ENCODE data around the gene FBXO11. TPM values are rescaled to one million over a fixed set of nuclear protein-coding genes. Genes with fewer than 3 reads are reported as not detected.

FBXO11 gene
- total and polyA plus RNA-seq, 11 donors: 19.7 to 52.4 (median 33.2) TPM

DNA sequence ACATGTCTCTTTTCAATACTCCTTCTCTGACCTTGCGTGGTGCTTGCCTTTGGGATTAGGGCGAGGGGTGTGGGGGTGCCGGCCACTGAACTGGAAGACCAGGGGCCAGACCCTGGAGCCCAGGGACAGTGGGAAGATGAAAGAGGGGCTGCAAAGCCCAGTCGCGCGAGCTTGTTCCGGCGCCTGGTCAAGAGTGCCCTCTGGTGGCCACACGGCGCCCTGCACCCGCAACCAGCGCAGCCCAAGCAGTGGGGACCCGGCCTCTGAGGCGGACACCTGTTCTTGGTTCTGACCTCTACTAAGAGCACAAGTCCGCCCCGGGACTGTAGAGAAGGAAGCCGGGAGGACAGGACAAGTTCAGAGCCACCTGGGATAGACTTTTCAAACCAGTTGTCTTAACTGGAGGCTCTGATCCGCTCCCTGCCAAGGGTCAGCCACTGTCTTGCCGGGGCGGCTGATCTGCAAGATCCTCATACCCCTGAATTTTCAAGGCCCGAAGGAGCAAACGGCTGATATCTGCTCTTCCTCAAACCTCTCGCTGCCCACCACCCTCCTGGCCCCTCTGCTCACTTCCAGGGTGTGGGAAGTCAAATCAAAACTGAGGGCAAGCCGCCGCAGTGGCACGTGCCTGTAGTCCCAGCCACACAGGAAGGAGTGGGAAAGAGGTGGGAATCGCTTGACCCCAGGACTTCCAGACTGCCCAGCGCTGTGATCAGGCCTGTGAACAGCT, 138.3 kb downstream of the FBXO11 start:
- Histone ChIP-seq H3K9me3 (peaks cover 0 to 7% (median 0%) of the 10 kb centered on the region in 12 donors), H3K36me3 (no peaks in the 10 kb centered on the region), H3K27ac (no peak overlapping the region), H3K4me1 (peaks cover 0 to 7% (median 0%) of the 10 kb centered on the region in 12 donors), H3K4me3 (no peak overlapping the region), H3K27me3 (peaks cover 0 to 6% (median 0%) of the 10 kb centered on the region in 9 donors)
- intact Hi-C loops (cut with DNase I): loop anchor here (1.0 to 10.0 kb wide), 11 partner anchors 243 to 433 kb away; no protein-coding TSS in a partner anchor
- 27 to 31% (median 28%) methylated on average over 25 to 28 of the region's 28 CpGs for WGBS, 4 donors
- ATAC-seq (peak in 3 of 4 donors; percentile 82 to 87 (median 82)), DNase-seq (peak; percentile 42 to 86 (median 57))
- no peak for TF ChIP-seq POLR2A (IDR thresholded peaks at IDR 0.05)
- TF ChIP-seq, protein P1, sequence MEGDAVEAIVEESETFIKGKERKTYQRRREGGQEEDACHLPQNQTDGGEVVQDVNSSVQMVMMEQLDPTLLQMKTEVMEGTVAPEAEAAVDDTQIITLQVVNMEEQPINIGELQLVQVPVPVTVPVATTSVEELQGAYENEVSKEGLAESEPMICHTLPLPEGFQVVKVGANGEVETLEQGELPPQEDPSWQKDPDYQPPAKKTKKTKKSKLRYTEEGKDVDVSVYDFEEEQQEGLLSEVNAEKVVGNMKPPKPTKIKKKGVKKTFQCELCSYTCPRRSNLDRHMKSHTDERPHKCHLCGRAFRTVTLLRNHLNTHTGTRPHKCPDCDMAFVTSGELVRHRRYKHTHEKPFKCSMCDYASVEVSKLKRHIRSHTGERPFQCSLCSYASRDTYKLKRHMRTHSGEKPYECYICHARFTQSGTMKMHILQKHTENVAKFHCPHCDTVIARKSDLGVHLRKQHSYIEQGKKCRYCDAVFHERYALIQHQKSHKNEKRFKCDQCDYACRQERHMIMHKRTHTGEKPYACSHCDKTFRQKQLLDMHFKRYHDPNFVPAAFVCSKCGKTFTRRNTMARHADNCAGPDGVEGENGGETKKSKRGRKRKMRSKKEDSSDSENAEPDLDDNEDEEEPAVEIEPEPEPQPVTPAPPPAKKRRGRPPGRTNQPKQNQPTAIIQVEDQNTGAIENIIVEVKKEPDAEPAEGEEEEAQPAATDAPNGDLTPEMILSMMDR (IDR thresholded peaks at IDR 0.05): peak; percentile 96 to 100 (median 99)

GRCh38 chr2:47767497-47767844, 138.8 kb downstream of the FBXO11 start:
- 48 to 53% (median 49%) methylated on average over 3 of the region's 3 CpGs for WGBS, 4 donors
- intact Hi-C loops (cut with DNase I): loop anchor here in 7 of 10 donors (2.0 to 10.0 kb wide), 8 partner anchors 243 to 433 kb away; no protein-coding TSS in a partner anchor

DNA sequence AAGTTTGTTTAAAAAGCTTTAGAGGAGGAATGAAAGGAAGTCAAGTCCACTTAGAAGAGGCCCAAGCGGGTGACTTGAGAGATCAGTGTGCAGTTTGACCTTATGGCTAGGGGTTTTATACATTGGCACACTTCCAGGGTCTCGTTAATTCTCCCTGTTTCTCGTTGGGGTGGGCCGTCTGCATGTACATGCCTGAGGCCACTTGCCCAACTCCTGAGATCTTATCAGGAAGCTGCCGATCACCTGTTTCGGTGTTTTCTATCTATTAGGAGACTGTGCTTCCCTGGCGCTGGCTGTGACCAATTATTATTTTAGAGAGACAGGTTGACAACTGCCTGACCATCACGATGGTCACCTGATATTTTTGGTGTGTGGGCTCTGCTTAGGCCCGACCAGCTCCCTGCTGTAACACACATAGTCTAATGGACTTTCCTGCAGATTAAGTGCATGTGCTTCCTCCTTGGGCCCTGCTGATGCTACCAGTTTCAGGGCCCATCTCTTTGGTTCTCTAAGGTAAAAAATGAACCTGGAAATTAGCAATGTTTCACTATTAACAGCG, 154.4 kb downstream of the FBXO11 start:
- ATAC-seq (no peak), DNase-seq (no peak)
- intact Hi-C loops (cut with DNase I): no loop called here
- H3K9me3 ChIP-seq: peaks cover 0 to 14% (median 0%) of the 10 kb centered on the region in 12 donors
- WGBS, 4 donors: 67 to 71% (median 70%) methylated on average over 10 of the region's 10 CpGs
- H3K4me1 ChIP-seq: peaks cover 0 to 19% (median 0%) of the 10 kb centered on the region in 12 donors
- no peak overlapping the region for H3K4me3 ChIP-seq
- H3K36me3 ChIP-seq: no peaks in the 10 kb centered on the region
- TF ChIP-seq, protein P1 (IDR thresholded peaks at IDR 0.05): no peak
- TF ChIP-seq POLR2A (IDR thresholded peaks at IDR 0.05): no peak
- H3K27me3 ChIP-seq: peaks cover 0 to 15% (median 0%) of the 10 kb centered on the region in 9 donors
- peak overlapping the region in 1 of 12 donors; percentile 74 for H3K27ac ChIP-seq

More at GRCh38 chr2:47767497-47767844, 138.8 kb downstream of the FBXO11 start:
- Histone ChIP-seq H3K36me3 (no peaks in the 10 kb centered on the region), H3K4me1 (peaks cover 0 to 7% (median 0%) of the 10 kb centered on the region in 12 donors), H3K9me3 (peaks cover 0 to 7% (median 0%) of the 10 kb centered on the region in 12 donors), H3K27ac (no peak overlapping the region), H3K27me3 (peaks cover 0 to 10% (median 0%) of the 10 kb centered on the region in 9 donors), H3K4me3 (no peak overlapping the region)
- TF ChIP-seq POLR2A (IDR thresholded peaks at IDR 0.05): no peak
- TF ChIP-seq, protein P1 (IDR thresholded peaks at IDR 0.05): no peak
- ATAC-seq: no peak
- DNase-seq: no peak

GRCh38 chr2:47747878-47748277, 158.4 kb downstream of the FBXO11 start:
- no peak for TF ChIP-seq POLR2A (IDR thresholded peaks at IDR 0.05)
- TF ChIP-seq, protein P1 (IDR thresholded peaks at IDR 0.05): no peak
- Histone ChIP-seq H3K9me3 (peaks cover 0 to 16% (median 0%) of the 10 kb centered on the region in 12 donors), H3K27me3 (peaks cover 0 to 19% (median 0%) of the 10 kb centered on the region in 9 donors), H3K27ac (no peak overlapping the region), H3K4me3 (no peak overlapping the region), H3K4me1 (peaks cover 0 to 15% (median 0%) of the 10 kb centered on the region in 12 donors), H3K36me3 (no peaks in the 10 kb centered on the region)
- intact Hi-C loops (cut with DNase I): no loop called here
- DNase-seq (no peak), ATAC-seq (no peak)
- 78 to 86% (median 82%) methylated on average over 4 of the region's 4 CpGs for WGBS, 4 donors

Data from heart left ventricle (tissue), 16 donors.